ENCODE data around the gene C1QTNF9B.
"Not testable (repeated sequence)": the region's sequence is repeated elsewhere in the genome, so short reads cannot be mapped to it uniquely, and the experiment has no call there.

- not testable (repeated sequence) for TF ChIP-seq CTCF (IDR thresholded peaks at IDR 0.05; ENCODE audit: insufficient read depth, low read length, poor library complexity, severe bottlenecking); EZH2phosphoT487 (conservative IDR thresholded peaks at IDR 0.05; ENCODE audit: low read length)
These were observed 42.4 kb upstream of the C1QTNF9B start for GRCh38 chr13:23939666-23940065.
